AG04450 (cell line): ENCODE results near the gene SIPA1L3. TPM values are rescaled to one million over a fixed set of nuclear protein-coding genes. Genes with fewer than 3 reads are reported as not detected.

Source experiments
- CTCF ChIA-PET: fragments of 300-600, 350-600 bp; formaldehyde crosslinking; extraction: SDS; loops from one replicate; lab custom pipeline; 2022; ENCODE audit warnings: antibody characterized with exemption, inconsistent platforms; lab: Charles Lee
- POLR2A ChIA-PET: fragments of 350-600 bp; formaldehyde crosslinking; extraction: SDS; loops from one replicate; lab custom pipeline; 2021; ENCODE audit warnings: antibody characterized with exemption, inconsistent platforms; lab: Yijun Ruan, JAX
- DNase-seq: peaks from one replicate; pipeline ENCODE4 v3.0.0-alpha.2; 2011; ENCODE audit warnings: low read depth, low spot score
- H3K27ac ChIP-seq: one replicate; pipeline ENCODE4 v1.5.1; 2012; ENCODE audit warnings: low read depth, low read length, control low read depth
- H3K27me3 ChIP-seq: one replicate; pipeline ENCODE4 v1.6.0; 2012; ENCODE audit warnings: low read length; ENCODE audit not compliant: control insufficient read depth, insufficient read depth
- H3K4me3 ChIP-seq: 2 replicates; pipeline ENCODE4 v1.5.1; 2011; ENCODE audit warnings: mild to moderate bottlenecking, low read depth, low read length, control low read depth
- H3K9me3 ChIP-seq: 2 replicates; pipeline ENCODE4 v1.5.1; 2012; ENCODE audit warnings: low read length; ENCODE audit not compliant: control insufficient read depth, insufficient read depth
- CTCF ChIP-seq: IDR thresholded peaks from 2 replicates; pipeline ENCODE4 v1.5.1; 2011; ENCODE audit warnings: low read depth, low read length, control low read depth, inconsistent platforms
- polyA plus RNA-seq: library from polyadenylated mRNA; depleted of rRNA; stranded (reverse); fragments of >200 nt; gene quantifications from 2 replicates; pipeline ENCODE4 v1.2.3, GENCODE V29; 2011

Gene SIPA1L3
- polyA plus RNA-seq, 1 experiment: 4.9 TPM

GRCh38 chr19:37990362-37990761 lies 83.4 kb downstream of the SIPA1L3 start:
- Histone ChIP-seq H3K4me3 (no peak overlapping the region), H3K27ac (no peak overlapping the region), H3K27me3 (no peaks in the 10 kb centered on the region), H3K9me3 (peaks cover 4% of the 10 kb centered on the region; the same call in 1 of the 2 replicates)
- ChIA-PET POLR2A (no interaction called here), CTCF (interaction anchor here (0.6 to 0.7 kb wide), 2 partner anchors 90 to 943 kb away, joined by 3 to 4 read pairs; no protein-coding TSS in a partner anchor)
- no peak for DNase-seq
- no peak for TF ChIP-seq CTCF

GRCh38 chr19:37991176-37991835 lies 84.3 kb downstream of the SIPA1L3 start:
- H3K9me3 ChIP-seq: peaks cover 4% of the 10 kb centered on the region; the same call in 1 of the 2 replicates
- TF ChIP-seq CTCF: no peak
- H3K27ac ChIP-seq: no peak overlapping the region
- CTCF ChIA-PET: no interaction called here
- DNase-seq: no peak
- POLR2A ChIA-PET: interaction anchor here (1.0 kb wide), 1 partner anchor 13 kb away, joined by 3 read pairs; no protein-coding TSS in a partner anchor
- H3K27me3 ChIP-seq: no peaks in the 10 kb centered on the region
- no peak overlapping the region for H3K4me3 ChIP-seq

GRCh38 chr19:37991841-37992248 lies 84.8 kb downstream of the SIPA1L3 start:
- ChIA-PET POLR2A (interaction anchor here (1.0 kb wide), 1 partner anchor 13 kb away, joined by 3 read pairs; no protein-coding TSS in a partner anchor), CTCF (no interaction called here)
- TF ChIP-seq CTCF: no peak
- no peak overlapping the region for H3K4me3 ChIP-seq
- no peaks in the 10 kb centered on the region for H3K27me3 ChIP-seq
- H3K27ac ChIP-seq: no peak overlapping the region
- H3K9me3 ChIP-seq: peaks cover 4% of the 10 kb centered on the region; the same call in 1 of the 2 replicates
- DNase-seq: no peak

DNA sequence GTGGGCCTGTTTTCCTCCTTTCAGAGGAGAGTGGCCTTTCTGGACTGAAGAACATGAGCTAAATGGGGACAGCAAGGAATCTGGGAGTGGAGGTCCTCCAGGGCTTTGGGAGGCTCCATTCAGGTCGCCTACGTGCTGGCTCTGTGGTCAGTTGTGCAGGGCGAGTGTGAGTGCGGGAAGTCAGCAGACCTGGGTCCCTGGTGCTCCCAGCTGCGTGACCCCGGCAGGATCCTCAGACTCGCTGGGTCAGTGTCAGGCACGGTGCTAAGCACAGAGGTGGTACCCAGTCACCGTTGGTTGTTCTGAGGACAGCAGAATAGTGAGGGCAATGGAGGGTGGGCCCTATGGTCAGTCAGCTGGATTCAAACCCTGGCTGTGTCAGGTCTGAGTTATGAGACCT lies 85.8 kb downstream of the SIPA1L3 start:
- POLR2A ChIA-PET: no interaction called here
- no peak for DNase-seq
- Histone ChIP-seq H3K27me3 (no peaks in the 10 kb centered on the region), H3K27ac (no peak overlapping the region), H3K9me3 (peaks cover 4% of the 10 kb centered on the region; the same call in 1 of the 2 replicates), H3K4me3 (no peak overlapping the region)
- CTCF ChIA-PET: no interaction called here
- TF ChIP-seq CTCF: no peak

DNA sequence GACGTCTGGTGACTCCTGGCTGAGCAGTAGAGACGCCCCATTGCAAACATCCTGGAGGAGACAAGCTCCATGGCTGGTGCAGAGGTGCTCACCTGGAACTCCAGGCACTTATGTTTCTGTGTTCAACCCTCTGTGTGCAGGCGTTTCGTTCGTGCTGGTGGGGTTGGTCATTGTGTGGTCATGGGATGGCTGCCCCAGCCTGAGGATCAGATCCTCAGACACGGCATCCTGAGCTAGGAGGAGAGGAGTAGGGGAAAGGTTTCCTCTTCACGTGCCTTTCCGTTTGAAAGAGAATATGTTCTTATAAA lies 87.8 kb downstream of the SIPA1L3 start:
- Histone ChIP-seq H3K27me3 (no peaks in the 10 kb centered on the region), H3K27ac (no peak overlapping the region), H3K9me3 (peaks cover 4% of the 10 kb centered on the region; the same call in 1 of the 2 replicates), H3K4me3 (no peak overlapping the region)
- no peak for DNase-seq
- POLR2A ChIA-PET: no interaction called here
- CTCF ChIA-PET: no interaction called here
- no peak for TF ChIP-seq CTCF
